ENCODE measurements around the gene PPP1R14D.

The PPP1R14D gene

DNA sequence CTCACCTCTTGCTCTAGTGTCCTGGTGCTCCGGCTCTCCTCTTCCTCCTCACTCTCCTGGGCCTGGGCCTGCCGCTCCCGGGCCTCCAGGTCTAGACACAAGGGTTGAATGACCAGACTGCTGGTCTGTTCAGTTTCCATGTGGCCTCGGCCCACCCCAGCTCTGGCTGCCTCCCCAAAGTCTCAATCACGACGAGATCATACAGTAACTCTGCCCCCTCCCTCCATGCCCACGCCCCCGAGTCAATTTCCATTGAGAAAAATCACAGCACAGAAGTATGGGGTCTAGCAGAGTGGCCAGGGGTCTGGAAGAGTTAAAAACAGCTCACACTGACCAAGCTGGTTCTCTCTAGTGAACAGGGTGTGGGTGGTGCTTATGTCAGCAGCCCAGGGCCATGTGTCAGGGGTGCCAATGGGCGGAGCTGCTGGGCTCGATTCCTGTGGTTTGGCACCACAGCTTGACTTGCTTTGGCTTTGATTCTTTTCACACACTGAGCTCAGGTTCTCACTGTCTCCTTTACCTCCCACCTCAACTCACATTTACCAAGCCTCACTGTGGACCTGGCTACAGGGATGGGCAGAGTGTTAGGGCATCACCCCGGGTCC is 51.9 kb downstream of the PPP1R14D start:
- no peak for FAIRE-seq

DNA sequence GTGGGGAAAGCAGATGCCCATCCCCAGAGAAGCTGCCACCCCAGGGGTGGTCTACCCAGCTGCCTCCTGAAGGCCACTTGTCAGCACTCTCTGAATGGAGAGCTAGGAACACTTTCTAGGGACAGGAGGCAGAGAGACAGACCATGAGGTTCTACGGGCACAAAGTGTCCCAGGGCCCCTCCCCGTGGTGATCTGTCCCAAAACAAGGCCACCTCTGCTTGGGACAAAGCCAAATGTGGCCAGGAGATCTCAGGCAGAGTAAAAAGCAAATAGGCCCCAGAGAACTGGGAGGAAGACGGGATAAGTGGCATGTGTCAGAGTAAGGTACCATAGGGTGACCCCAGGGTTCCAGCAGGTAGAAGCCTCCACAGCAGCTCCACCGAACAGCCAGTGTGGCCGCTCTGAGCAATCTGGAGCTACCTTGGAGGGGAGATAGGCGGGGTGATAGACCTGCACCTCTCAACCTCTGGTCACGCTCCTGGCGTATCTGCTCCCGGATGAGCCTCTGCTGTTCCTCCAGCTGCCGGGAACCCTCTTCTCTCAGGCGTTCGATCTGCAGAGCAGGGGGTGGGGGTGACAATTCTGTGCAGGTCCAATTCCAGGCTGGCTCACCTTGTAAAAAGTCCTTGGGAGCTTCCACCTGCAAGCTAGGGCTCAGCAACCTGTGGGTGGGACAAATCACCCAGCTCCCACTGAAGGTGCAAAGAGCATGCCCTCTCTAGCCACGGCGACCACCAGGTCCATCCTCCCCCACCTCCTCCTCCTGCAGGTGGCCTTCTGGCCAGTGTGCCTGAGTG is 52.6 kb downstream of the PPP1R14D start:
- no peak for FAIRE-seq

DNA sequence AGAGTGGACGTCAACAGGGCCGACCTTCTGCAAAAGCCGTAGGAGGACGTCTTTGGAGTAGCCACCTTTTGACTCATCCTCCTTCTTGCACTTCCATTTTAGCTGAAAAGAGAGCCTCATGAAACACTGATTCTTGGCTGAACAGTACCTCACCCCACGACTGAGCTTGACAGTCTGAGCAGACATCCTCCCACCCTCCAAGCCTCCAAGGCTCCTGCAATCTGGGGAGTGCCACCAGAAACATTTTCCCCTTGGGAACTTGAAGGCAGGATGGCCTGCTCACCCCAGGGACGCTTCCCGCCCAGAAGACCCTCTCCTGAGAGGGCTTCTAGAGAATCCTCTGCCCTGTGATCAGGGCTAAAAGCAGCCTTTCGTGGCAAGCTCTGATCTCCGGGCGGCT is 53.5 kb downstream of the PPP1R14D start:
- FAIRE-seq, result no peak

DNA sequence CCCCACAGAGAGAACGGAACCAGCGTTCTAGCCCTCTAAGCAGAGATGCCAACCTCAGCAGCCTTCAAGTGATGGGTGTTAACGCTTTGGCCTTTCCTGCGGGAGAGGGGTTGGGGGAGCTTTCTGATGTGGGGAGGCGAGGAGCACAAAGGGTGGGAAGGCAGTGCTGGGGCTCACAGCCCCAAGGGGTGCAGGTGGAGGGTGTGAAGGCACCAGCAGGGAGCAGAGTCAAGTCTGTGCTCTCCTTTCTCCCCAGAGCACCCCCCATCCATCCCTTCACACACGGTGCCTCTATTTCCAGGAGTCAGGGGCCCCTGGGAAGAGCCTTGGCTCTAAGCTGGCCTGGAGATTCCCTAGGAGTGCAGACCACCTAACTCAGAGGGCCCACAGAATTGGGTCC is 54.6 kb downstream of the PPP1R14D start:
- no peak for FAIRE-seq

DNA sequence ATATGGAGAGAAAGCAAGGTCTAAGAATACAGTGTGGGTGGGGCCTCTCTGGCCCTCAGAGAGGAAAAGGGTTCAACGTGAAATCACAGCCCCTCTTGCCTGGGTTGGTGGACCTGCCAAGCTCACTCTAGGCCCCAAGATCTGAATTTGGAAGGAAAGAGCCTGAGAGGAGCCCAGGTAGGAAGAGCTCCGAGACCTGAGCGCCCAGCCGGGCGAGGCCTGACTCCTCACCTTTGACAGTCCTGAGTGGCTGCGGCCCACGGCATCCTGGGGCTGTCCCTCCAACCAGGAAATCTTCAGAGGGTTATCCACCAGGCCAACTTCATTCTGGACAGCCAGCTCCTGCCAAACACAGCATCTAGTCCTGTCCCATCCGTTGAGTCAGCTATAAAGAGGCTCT is 55.0 kb downstream of the PPP1R14D start:
- no peak for FAIRE-seq

DNA sequence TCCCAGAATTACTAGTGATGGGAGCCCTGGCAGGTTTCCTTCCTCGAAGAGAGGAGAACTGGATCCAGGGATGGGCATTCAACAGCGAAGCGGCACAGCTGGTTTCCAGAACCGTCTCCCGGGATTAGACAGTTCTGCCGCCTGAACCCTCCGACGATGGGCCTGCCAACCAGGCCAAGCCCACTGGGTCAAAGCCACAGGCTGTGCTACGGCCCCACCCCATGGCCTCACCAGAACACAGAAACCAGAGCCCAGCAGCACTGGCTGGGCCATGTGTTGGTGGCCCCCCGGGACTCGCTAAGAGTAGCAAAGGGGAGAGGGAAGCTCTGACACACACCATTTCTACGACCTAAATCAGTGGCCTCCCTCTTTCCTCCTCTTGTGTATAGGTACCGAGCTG is 56.5 kb downstream of the PPP1R14D start:
- no peak for FAIRE-seq

DNA sequence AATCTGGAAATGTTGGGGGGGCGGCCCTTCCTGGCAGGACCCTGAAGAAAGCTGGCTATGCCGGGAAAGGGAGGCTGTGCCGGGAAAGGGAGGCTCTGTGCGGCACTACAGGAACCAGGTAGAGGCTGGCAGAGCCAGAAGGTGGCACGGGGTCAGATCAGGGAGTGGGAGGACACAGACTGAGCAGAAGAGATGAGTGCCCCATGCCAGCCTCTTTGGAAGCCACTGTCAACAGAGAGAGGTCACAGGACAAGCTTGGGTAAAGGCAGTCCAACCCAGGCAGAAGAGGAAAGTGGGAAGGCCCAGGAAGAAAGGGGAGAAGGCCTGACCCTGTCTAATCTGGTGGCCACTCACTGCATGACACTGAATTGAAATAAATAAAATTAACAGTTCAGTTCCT is 57.3 kb downstream of the PPP1R14D start:
- no peak for FAIRE-seq

DNA sequence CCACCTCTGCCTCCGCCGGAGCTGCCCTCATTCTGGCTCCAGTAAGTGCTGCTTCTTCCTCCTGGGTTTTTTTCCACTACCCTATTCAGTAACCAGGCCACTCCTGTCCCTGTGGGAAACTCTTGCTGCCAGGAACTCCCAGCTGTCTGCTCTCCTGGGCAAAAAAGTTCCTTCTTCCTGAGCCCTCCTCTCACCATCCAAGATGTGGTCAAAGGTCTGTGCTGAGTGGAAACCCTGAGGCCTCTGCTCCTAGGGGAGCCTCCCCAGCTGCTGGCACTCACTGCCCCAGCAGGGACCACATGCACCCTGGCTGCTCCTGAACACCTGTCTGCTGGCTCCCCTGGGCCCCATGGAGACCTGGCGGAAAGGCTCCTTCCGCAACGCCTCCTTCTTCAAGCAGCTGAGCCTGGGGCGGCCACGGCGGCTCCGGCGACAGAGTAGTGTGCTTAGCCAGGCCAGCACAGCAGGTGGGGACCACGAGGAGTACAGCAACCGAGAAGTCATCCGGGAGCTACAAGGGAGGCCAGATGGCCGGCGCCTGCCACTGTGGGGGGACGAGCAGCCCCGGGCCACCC is 58.3 kb downstream of the PPP1R14D start:
- no peak for FAIRE-seq

DNA sequence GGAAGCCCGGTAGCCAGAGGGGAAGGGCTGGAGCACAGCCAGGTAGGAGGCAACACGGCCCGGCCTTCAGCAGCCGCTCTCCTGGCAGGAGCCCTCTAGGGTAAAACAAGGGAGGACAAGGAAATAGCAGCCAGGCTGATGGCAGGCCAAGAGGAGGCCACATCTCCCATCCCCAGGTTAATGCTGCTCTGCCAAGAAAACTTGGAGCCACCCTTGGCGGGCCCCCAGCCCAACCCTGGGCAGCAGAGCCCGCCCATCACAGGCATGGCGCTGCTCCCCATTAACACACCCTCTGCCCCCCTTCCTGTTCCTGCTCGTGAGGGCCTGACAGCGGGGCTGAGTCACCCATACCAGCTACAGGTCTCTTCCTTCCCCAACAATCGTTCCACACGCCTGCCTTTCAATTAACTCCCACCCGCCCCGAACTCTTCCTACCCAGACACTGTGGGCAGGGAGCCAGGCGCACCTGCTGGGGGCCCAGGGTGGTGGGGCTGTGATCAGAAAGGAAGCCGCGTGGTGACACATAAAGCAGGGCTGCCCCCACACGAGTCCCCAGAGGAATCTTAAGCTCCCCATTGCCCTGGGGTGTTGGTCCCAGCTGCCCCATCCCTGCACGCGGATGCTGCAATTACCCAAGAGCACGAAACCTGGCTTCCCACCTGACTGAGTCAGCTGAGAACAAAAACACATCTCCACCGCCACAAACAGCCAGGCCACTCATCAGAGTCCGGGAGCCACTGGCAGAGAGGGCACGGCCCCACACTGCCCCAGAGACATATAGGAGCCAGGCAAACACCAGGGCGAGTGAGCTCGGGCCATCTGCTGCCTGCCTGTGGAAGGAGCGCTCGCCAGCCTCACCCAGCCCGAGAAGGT is 59.0 kb downstream of the PPP1R14D start, which contains the start of gene C15orf62:
Gene C15orf62, plus strand, starts transcription at position 707 of the 873 bp plus-strand sequence. CDS start 516 bp downstream, outside the sequence.
- no peak for FAIRE-seq

DNA sequence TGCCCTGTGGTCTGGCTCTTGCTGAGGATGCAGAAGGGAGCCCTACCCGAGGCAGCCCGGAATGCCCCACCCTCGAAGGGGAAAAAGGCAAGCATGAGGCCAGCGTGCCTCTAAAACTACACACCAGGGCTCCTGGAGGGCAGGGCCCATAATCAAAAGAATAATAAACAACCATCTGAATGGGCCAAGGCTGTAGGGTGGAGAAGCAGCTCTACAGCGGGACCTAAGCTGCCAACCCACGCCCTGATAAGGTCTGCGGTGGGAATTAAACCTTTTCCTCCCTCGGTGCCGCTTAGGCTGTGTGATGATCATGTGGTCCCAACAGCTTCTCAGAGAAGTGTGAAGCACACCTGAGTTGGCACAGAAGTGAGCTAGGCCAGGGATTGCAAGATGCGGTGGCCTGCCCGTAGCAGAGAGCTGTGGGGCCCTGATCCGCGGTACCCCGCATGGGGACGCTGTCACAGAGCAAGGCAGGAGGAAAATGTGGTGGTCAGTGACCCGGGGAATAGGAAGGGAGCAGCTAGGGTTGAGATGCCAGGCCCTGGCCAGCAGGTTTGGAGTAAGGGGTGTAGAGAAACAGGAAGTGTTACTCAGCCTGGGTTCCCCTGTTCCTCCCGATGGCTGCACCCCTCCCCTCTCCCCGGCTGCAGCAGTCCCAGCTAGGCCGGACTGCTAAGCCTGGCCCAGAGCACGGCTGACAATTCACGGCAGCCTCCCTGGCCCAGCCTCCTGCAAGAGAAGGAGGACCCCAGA is 59.8 kb downstream of the PPP1R14D start:
- no peak for FAIRE-seq

DNA sequence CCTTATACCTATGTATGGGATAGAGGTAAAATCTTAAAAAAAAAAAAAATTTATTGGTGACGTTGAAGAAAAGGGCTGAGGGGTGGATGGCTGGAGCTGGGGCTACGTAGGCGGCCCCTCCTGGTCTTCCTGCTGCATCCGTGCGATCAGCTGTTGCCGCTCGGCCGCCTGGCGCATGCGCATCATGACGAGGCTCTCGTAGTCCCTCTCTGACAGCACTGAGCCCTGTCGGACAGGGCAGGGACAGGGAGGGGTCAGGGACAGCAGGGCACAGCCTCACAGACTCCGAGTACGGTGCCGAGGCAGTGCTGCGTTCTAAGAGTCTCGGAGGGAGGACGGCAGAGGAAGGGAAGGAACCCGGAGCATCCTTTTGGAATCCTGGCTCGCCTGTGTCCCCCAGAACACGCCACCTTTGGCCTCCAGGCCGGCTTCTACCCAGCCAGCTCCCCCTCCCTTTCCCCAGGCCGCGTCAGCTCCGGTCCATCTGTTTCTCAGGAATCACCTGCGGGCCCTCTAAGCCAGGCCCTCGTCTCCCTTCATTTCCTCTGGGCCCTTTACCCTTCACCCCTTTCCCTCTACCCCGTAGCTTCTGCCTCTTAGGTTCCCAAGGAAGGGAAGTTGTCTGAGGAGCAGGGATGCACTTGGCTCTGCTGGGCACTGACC is 60.5 kb downstream of the PPP1R14D start:
- no peak for FAIRE-seq

DNA sequence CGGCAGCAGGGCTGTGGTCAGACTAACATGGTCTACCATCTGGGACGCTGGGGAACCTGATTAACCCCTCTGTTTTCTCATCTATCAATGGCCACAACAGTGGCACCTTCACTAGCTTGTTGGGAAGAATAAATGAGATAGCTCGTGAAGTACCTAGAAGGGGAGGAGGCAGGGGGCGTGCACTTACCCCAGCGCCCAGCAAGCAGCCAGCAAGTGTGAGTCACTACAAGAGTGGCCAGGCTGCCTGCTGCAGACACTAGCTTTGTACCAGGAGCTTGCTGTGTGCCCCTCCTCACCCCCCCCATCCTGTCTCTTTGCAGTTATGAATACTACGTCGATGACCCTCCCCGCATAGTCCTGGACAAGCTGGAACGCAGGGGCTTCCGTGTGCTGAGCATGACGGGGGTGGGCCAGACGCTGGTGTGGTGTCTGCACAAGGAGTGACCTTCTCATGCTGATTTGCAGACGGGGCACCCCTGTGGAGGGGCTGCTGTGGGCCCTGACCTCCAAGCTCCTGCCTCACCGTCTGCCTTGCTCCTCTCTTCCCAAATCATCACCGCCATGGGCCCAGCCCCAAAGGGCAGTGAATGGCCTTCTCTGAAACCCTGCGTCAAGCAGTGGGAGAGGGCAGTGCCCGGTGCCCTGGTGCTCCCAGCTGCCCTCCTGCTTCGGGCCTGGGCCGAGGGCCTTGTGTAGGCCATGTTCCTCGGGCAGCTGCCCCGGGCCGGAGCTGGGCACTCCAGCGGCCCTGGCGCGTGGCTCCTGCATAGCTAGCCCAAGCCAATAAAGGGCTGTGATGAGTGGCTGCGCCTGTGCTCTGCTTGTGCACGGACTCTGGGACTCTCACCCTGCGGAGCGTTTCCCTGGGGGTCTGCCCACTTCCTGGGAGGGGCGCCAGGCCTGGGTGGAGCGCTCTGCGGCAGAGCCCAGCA is 61.3 kb downstream of the PPP1R14D start:
- FAIRE-seq, result no peak

DNA sequence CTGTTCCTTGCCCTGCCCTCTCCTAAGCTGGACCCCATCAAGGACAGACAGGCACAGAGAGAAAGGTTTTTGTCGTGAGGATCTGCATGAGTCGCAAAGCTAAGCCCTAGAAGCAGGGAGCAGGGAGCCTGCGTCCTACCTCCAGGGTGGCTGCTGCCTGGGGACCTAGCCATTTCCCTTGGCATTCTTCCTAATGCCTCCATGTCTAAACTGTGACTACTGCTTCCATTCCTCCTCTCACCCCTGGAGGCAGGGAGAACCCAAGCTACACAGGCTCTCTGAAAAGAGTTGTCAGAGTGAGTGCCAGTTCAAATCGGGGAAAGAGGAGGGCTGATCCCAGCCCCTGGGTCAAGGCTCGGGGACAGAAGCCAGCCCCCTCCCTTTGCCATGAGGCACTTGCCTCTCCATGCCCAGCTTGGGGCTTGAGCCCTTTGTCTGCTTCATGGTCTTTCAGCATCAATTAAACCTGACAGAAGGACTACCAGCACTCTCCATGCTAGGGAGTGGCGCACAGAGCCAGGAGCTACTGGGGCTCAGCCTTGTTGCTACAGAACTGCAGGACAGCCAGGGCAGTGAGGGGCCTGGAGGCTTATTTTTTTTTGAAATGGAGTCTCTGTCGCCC is 62.2 kb downstream of the PPP1R14D start:
- no peak for FAIRE-seq
